ENCODE data around the gene PHF2. TPM values are rescaled to one million over a fixed set of nuclear protein-coding genes. Genes with fewer than 3 reads are reported as not detected.

Gene PHF2
- total RNA-seq, 1 experiment from 2014 or later = 18.9 TPM

DNA sequence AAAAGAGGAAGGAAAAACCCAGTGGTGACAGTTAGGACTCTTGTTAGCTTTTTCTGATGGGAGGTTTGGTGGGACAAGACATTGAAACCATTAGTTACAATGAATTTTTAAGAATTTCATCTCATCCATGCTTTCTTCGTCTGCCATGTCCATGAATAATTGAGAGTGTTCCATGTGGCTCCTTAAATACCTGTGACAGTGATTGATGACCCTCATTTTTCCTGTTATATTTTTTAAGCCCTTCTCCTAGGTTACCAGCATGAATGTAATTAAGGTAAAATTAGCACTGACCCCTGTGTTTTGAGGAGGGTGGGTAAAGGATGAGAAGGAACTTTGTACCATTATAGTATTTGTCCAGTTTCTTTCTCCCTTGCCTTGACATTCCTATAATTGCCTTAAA, 23.5 kb upstream of the PHF2 start:
- H3K27me3 Mint-ChIP-seq (ENCODE audit: insufficient read depth, unreplicated experiment) = no peaks in the 10 kb centered on the region
- H3K36me3 Mint-ChIP-seq (ENCODE audit: insufficient read depth, unreplicated experiment) = peaks cover 84% of the 10 kb centered on the region
- TF ChIP-seq, protein P1, sequence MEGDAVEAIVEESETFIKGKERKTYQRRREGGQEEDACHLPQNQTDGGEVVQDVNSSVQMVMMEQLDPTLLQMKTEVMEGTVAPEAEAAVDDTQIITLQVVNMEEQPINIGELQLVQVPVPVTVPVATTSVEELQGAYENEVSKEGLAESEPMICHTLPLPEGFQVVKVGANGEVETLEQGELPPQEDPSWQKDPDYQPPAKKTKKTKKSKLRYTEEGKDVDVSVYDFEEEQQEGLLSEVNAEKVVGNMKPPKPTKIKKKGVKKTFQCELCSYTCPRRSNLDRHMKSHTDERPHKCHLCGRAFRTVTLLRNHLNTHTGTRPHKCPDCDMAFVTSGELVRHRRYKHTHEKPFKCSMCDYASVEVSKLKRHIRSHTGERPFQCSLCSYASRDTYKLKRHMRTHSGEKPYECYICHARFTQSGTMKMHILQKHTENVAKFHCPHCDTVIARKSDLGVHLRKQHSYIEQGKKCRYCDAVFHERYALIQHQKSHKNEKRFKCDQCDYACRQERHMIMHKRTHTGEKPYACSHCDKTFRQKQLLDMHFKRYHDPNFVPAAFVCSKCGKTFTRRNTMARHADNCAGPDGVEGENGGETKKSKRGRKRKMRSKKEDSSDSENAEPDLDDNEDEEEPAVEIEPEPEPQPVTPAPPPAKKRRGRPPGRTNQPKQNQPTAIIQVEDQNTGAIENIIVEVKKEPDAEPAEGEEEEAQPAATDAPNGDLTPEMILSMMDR (IDR thresholded peaks at IDR 0.05; ENCODE audit: unreplicated experiment) = no peak
- intact Hi-C loops (cut with micrococcal nuclease) = no loop called here
- H3K9me3 Mint-ChIP-seq (ENCODE audit: unreplicated experiment) = no peaks in the 10 kb centered on the region
- no TSS peak for BruUV-seq (replicated peaks)
- H3K4me1 Mint-ChIP-seq (ENCODE audit: insufficient read depth, unreplicated experiment) = no peaks in the 10 kb centered on the region
- no peak overlapping the region for H3K4me3 Mint-ChIP-seq (ENCODE audit: unreplicated experiment)
- no peak for DNase-seq (ENCODE audit: unreplicated experiment)
- ChIA-PET CTCF (interaction anchor here (1.3 to 2.1 kb wide), 3 partner anchors 9 to 14 kb away, joined by 4 to 7 read pairs (median 5); no protein-coding TSS in a partner anchor), POLR2A (interaction anchor here (0.7 kb wide), 1 partner anchor 28 kb away, joined by 3 read pairs; no protein-coding TSS in a partner anchor)
- no peak overlapping the region for H3K27ac Mint-ChIP-seq (ENCODE audit: low read depth, unreplicated experiment)

DNA sequence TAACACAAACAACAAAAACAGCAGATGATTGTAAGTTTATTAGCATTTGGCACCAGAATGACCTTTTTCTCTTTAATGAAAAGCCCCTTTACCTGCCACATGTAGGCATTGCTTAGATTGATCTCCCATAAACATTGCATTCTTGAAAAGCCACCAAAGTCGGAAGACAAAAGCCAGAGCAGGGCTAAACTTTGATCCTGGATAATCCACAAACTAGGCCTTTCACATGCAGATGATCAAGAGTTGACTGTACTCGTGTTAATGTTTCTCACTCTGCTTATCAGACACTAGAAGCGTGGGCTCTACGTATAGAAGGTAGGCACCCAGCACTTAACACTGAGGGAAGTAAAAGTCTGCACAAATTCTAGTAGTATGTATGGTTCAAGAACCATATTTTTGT, 21.0 kb upstream of the PHF2 start:
- TF ChIP-seq, protein P1 (IDR thresholded peaks at IDR 0.05; ENCODE audit: unreplicated experiment) = no peak
- CTCF ChIA-PET = no interaction called here
- H3K9me3 Mint-ChIP-seq (ENCODE audit: unreplicated experiment) = no peaks in the 10 kb centered on the region
- intact Hi-C loops (cut with micrococcal nuclease) = no loop called here
- H3K4me3 Mint-ChIP-seq (ENCODE audit: unreplicated experiment) = no peak overlapping the region
- H3K27ac Mint-ChIP-seq (ENCODE audit: low read depth, unreplicated experiment) = no peak overlapping the region
- POLR2A ChIA-PET = interaction anchor here (1.0 kb wide), 1 partner anchor 72 kb away, joined by 3 read pairs; no protein-coding TSS in a partner anchor
- no peaks in the 10 kb centered on the region for H3K27me3 Mint-ChIP-seq (ENCODE audit: insufficient read depth, unreplicated experiment)
- no peak for DNase-seq (ENCODE audit: unreplicated experiment)
- H3K4me1 Mint-ChIP-seq (ENCODE audit: insufficient read depth, unreplicated experiment) = no peaks in the 10 kb centered on the region
- BruUV-seq (replicated peaks) = no TSS peak
- peaks cover 88% of the 10 kb centered on the region for H3K36me3 Mint-ChIP-seq (ENCODE audit: insufficient read depth, unreplicated experiment)

DNA sequence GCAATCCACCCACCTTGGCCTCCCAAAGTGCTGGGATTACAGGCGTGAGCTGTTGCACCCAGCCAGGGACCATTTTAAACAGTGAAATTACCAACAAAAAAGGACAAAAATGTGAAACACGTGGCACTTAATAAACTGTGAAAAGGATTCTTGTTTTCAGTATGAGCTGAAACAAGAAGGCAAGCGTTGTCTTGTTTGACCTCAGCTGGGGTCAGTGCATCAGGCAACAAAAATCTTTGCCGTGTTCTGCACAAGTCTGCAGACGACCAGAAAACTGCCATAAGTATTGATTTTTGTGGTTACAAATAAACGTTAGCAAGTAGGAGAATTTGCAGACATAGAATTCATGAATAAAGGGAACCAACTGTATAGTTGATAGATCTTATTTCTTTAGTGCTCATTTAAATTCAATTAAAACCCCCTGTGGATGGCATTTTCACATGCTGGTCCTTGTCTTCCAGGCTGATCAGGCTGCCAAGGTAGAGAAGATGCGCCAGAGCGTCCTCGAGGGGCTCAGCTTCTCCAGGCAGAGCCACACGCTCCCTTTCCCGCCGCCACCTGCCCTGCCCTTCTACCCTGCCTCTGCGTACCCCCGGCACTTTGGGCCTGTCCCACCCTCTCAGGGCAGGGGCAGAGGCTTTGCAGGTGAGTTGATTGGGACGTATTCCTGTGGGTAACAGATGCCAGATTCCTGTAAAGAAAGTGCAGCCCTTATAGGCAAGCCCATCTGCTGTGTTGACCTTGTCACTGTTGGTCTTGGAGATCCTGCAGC, 18.8 kb upstream of the PHF2 start:
- ChIA-PET CTCF (interaction anchor here (0.7 to 1.8 kb wide), 3 partner anchors 9 to 254 kb away, joined by 3 to 12 read pairs (median 3); no protein-coding TSS in a partner anchor), POLR2A (interaction anchor here (0.7 kb wide), 1 partner anchor 9 kb away, joined by 3 read pairs; no protein-coding TSS in a partner anchor)
- no peak overlapping the region for H3K27ac Mint-ChIP-seq (ENCODE audit: low read depth, unreplicated experiment)
- DNase-seq (ENCODE audit: unreplicated experiment) = no peak
- no peaks in the 10 kb centered on the region for H3K9me3 Mint-ChIP-seq (ENCODE audit: unreplicated experiment)
- H3K27me3 Mint-ChIP-seq (ENCODE audit: insufficient read depth, unreplicated experiment) = no peaks in the 10 kb centered on the region
- TF ChIP-seq, protein P1 (IDR thresholded peaks at IDR 0.05; ENCODE audit: unreplicated experiment) = no peak
- no TSS peak for BruUV-seq (replicated peaks)
- no peak overlapping the region for H3K4me3 Mint-ChIP-seq (ENCODE audit: unreplicated experiment)
- peaks cover 88% of the 10 kb centered on the region for H3K36me3 Mint-ChIP-seq (ENCODE audit: insufficient read depth, unreplicated experiment)
- H3K4me1 Mint-ChIP-seq (ENCODE audit: insufficient read depth, unreplicated experiment) = no peaks in the 10 kb centered on the region
- intact Hi-C loops (cut with micrococcal nuclease) = no loop called here

DNA sequence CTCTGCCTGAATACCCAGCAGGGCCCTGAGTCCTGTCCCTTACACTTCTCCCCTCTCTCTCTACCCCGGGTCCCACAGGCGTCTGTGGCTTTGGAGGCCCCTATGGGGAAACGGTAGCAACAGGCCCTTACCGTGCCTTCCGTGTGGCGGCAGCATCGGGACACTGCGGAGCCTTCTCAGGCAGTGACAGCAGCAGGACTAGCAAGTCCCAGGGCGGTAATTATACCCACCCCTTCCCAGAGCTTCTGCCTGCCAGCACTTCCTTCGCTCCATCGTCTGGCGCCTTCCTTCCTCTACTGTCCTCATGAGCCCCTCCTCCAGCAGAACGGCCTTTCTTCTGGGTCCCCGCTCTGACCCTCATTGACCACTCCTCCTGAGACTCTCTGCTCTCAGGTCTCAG, 17.9 kb upstream of the PHF2 start:
- DNase-seq (ENCODE audit: unreplicated experiment) = no peak
- intact Hi-C loops (cut with micrococcal nuclease) = no loop called here
- H3K36me3 Mint-ChIP-seq (ENCODE audit: insufficient read depth, unreplicated experiment) = peaks cover 88% of the 10 kb centered on the region
- ChIA-PET CTCF (interaction anchor here (0.6 kb wide), 1 partner anchor 263 kb away, joined by 3 read pairs; no protein-coding TSS in a partner anchor), POLR2A (no interaction called here)
- TF ChIP-seq, protein P1 (IDR thresholded peaks at IDR 0.05; ENCODE audit: unreplicated experiment) = no peak
- H3K27ac Mint-ChIP-seq (ENCODE audit: low read depth, unreplicated experiment) = no peak overlapping the region
- H3K9me3 Mint-ChIP-seq (ENCODE audit: unreplicated experiment) = no peaks in the 10 kb centered on the region
- H3K27me3 Mint-ChIP-seq (ENCODE audit: insufficient read depth, unreplicated experiment) = no peaks in the 10 kb centered on the region
- no TSS peak for BruUV-seq (replicated peaks)
- no peak overlapping the region for H3K4me3 Mint-ChIP-seq (ENCODE audit: unreplicated experiment)
- H3K4me1 Mint-ChIP-seq (ENCODE audit: insufficient read depth, unreplicated experiment) = no peaks in the 10 kb centered on the region

Measured in MCF 10A (cell line).